Lower lobe of right lung (tissue), 2 donors: ENCODE measurements around the gene NDE1. TPM values are rescaled to one million over a fixed set of nuclear protein-coding genes. Genes with fewer than 3 reads are reported as not detected.

Source experiments
- ATAC-seq, 2 donors: fragments of 200-7000 bp; cut with Tn5 transposase; one replicate each; pipeline ENCODE4 v1.9.1; 2020 to 2022; ENCODE audit warnings: mild to moderate bottlenecking in 2 of 2, moderate library complexity in 2 of 2
- DNase-seq: peaks from one replicate; pipeline ENCODE4 v3.0.0-alpha.2; 2020
- H3K27ac ChIP-seq: fragments of 200-600 bp; one replicate; pipeline ENCODE4 v1.8.0; 2022
- H3K27me3 ChIP-seq: fragments of 200-600 bp; one replicate; pipeline ENCODE4 v1.8.0; 2022; ENCODE audit warnings: low read depth
- H3K36me3 ChIP-seq: fragments of 200-600 bp; one replicate; pipeline ENCODE4 v1.8.0; 2022; ENCODE audit warnings: mild to moderate bottlenecking
- H3K4me1 ChIP-seq: fragments of 200-600 bp; one replicate; pipeline ENCODE4 v1.8.0; 2022
- H3K4me3 ChIP-seq: fragments of 200-600 bp; one replicate; pipeline ENCODE4 v1.8.0; 2022; ENCODE audit warnings: mild to moderate bottlenecking
- H3K9me3 ChIP-seq: fragments of 200-600 bp; one replicate; pipeline ENCODE4 v1.8.0; 2022
- intact Hi-C: fragments of 100-400 bp; cut with DNase I; formaldehyde crosslinking; loops from one replicate; pipeline ENCODE4 v1.11.0; 2022
- total RNA-seq: library from RNA; stranded (reverse); fragmentation: NEBNext Ultra II Directional; extraction: Animal tissue kit (Norgen Biotek cat#: 25700); gene quantifications from one replicate; pipeline ENCODE4 v1.2.1, GENCODE V29; 2021
- TF ChIP-seq, protein P1 (sequence below): fragments of 200-600 bp; IDR thresholded peaks from one replicate; pipeline ENCODE4 v1.8.0; 2022; ENCODE audit warnings: antibody characterized with exemption, mild to moderate bottlenecking
- donor health status: DM: no; HTN: yes; CAD: no; lungs with severe emphysema.

NDE1 gene
- total RNA-seq, 1 donor from 2014 or later: 35.3 TPM

DNA sequence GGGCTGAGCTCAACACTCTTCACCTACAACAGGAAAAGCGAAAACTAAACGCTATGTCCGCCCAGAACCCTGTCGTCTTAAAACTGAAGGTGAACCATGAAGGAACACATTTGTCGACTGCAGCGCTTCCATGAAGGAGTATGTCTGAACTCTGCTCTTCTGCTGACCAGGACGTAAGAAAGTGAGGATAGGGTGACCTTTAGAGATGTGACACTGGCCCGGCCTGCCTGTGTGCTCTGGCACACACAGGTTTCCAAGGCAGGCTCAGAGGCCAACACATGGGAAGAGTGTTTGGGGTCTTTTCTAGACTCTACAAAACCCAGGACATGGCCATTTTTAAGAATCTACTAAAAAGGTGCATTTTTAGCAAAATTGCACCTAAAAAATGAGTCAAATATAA lies 28.2 kb upstream of the NDE1 start:
- no peak for DNase-seq
- Histone ChIP-seq H3K27ac (no peak overlapping the region), H3K4me3 (no peak overlapping the region), H3K27me3 (no peaks in the 10 kb centered on the region), H3K36me3 (peaks cover 99% of the 10 kb centered on the region), H3K9me3 (no peaks in the 10 kb centered on the region), H3K4me1 (no peaks in the 10 kb centered on the region)
- intact Hi-C loops: no loop called here
- ATAC-seq: no peak
- TF ChIP-seq, protein P1, sequence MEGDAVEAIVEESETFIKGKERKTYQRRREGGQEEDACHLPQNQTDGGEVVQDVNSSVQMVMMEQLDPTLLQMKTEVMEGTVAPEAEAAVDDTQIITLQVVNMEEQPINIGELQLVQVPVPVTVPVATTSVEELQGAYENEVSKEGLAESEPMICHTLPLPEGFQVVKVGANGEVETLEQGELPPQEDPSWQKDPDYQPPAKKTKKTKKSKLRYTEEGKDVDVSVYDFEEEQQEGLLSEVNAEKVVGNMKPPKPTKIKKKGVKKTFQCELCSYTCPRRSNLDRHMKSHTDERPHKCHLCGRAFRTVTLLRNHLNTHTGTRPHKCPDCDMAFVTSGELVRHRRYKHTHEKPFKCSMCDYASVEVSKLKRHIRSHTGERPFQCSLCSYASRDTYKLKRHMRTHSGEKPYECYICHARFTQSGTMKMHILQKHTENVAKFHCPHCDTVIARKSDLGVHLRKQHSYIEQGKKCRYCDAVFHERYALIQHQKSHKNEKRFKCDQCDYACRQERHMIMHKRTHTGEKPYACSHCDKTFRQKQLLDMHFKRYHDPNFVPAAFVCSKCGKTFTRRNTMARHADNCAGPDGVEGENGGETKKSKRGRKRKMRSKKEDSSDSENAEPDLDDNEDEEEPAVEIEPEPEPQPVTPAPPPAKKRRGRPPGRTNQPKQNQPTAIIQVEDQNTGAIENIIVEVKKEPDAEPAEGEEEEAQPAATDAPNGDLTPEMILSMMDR: no peak

DNA sequence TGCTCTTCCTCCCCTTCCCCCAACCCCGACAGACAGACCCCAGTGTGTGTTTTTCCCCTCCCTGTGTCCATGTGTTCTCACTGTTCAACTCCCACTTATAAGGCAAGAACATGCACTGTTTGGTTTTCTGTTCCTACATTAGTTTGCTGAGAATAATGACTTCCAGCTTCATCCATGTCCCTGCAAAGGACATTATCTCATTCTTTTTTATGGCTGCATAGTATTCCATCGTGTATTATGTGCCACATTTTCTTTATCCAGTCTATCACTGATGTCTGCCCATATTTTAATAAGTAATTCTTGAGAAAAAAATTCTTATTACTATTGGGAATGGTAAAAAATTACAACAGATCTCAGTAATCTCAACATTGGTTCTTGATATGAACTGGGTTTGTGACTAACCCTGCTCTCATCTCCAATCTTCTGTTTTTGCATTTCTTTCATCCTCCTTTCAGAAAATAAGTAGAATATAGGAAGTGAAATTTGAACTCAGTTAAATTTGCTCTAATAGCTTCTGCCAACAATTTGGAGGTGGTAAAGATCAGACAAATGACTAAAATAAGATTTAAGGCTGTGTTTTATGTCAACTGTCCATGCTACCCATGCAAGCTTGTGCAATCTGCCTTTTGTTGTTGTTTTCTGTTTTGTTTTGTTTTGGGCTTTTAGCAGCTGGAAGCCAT lies 18.2 kb upstream of the NDE1 start:
- ATAC-seq (no peak), DNase-seq (no peak)
- Histone ChIP-seq H3K27ac (no peak overlapping the region), H3K9me3 (no peaks in the 10 kb centered on the region), H3K27me3 (no peaks in the 10 kb centered on the region), H3K36me3 (peaks cover 92% of the 10 kb centered on the region), H3K4me3 (no peak overlapping the region), H3K4me1 (no peaks in the 10 kb centered on the region)
- intact Hi-C loops: no loop called here
- TF ChIP-seq, protein P1: no peak

DNA sequence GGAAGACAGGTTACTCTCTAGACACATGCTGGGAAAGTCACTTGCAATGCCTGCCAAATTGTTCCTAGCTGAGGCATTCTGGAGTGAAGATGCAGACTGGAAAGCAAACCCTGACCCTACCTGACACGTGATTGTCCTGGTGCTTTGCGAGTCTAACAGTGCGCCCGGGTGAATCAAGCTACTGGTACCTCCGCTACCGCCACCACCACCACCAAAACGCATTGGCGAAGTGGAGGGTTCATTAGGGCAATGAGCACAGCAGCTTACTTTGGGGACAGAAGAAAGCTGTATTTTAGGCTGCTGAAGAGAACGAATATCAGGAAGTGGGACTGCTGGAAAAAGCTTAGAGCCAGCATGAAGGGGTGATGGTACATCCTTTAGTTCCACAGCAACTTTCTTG lies 14.1 kb upstream of the NDE1 start:
- ATAC-seq: no peak
- H3K36me3 ChIP-seq: peaks cover 86% of the 10 kb centered on the region
- intact Hi-C loops: no loop called here
- H3K27me3 ChIP-seq: no peaks in the 10 kb centered on the region
- H3K9me3 ChIP-seq: no peaks in the 10 kb centered on the region
- peak overlapping the region; percentile 4 for H3K27ac ChIP-seq
- peaks cover 12% of the 10 kb centered on the region for H3K4me1 ChIP-seq
- TF ChIP-seq, protein P1: no peak
- H3K4me3 ChIP-seq: no peak overlapping the region
- DNase-seq: no peak

DNA sequence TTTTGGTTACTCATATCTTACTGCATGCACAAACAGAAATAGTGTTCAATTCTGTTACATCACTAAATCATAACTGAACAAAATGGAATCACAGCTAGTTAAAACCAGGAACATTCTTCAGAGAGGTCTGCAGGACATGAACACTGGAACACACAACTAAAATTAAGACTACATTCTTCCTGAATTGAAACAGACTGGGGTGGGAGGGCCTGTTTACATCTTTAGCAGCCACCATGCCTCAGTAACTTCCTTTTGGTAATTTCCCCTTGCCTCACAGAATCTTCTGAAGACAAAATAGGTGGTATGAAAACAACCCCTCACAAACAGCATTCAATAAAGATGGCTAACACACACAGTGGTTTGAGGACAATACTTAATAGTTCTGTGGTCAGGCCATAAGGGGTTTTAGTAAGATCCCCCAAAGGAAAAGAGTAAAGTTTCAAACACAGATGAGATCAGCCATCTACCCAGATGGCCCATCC lies 13.6 kb upstream of the NDE1 start:
- H3K4me1 ChIP-seq: peaks cover 17% of the 10 kb centered on the region
- peaks cover 81% of the 10 kb centered on the region for H3K36me3 ChIP-seq
- no peak overlapping the region for H3K4me3 ChIP-seq
- H3K9me3 ChIP-seq: no peaks in the 10 kb centered on the region
- no peaks in the 10 kb centered on the region for H3K27me3 ChIP-seq
- TF ChIP-seq, protein P1: no peak
- ATAC-seq: no peak
- intact Hi-C loops: no loop called here
- H3K27ac ChIP-seq: peak overlapping the region; percentile 4
- DNase-seq: no peak

DNA sequence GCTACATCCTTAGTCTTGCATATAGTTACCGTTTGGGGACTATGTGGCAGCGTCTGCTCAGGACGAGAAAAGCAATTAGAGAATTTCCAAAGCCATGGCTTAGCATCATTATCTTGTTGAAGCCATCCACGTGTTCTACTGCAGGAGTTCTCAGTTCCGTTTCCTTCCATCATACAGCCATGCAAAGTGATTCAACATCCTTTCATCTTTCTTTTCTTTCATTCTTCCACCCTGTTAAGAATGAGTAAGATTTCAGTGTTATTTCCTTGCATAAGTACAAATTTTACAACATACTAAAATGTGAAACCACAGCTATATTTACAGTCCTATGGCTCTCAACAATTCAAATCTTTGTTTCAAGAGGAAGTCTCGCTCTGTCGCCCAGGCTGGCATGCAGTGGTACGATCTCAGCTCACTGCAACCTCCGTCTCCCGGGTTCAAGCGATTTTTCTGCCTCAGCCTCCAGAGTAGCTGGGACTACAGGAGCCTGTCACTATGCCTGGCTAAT lies 10.9 kb upstream of the NDE1 start:
- H3K36me3 ChIP-seq: peaks cover 54% of the 10 kb centered on the region
- DNase-seq (no peak), ATAC-seq (no peak)

More for the DNA sequence above, 10.9 kb upstream of the NDE1 start:
- Histone ChIP-seq H3K4me3 (no peak overlapping the region), H3K4me1 (peaks cover 33% of the 10 kb centered on the region), H3K27me3 (no peaks in the 10 kb centered on the region), H3K9me3 (no peaks in the 10 kb centered on the region), H3K27ac (no peak overlapping the region)
- intact Hi-C loops: no loop called here
- TF ChIP-seq, protein P1: no peak
